Endothelial cell (in vitro differentiated cells): Measurements from ENCODE around the gene GSE1. TPM values are rescaled to one million over a fixed set of nuclear protein-coding genes. Genes with fewer than 3 reads are reported as not detected.

Experiments used
- DNase-seq: peaks from one replicate; pipeline ENCODE4 v3.0.0; 2021; ENCODE audit warnings: low spot score
- H3K27ac Mint-ChIP-seq: one replicate; pipeline ENCODE4 v1.8.0; 2021; ENCODE audit warnings: mixed read lengths, inconsistent platforms; ENCODE audit not compliant: unreplicated experiment
- H3K27me3 Mint-ChIP-seq: one replicate; pipeline ENCODE4 v1.8.0; 2021; ENCODE audit warnings: mild to moderate bottlenecking, moderate library complexity, mixed read lengths, inconsistent platforms; ENCODE audit not compliant: unreplicated experiment
- H3K36me3 Mint-ChIP-seq: one replicate; pipeline ENCODE4 v1.8.0; 2021; ENCODE audit warnings: mild to moderate bottlenecking, low read depth, mixed read lengths, inconsistent platforms; ENCODE audit not compliant: unreplicated experiment
- H3K4me1 Mint-ChIP-seq: one replicate; pipeline ENCODE4 v1.8.0; 2021; ENCODE audit warnings: mild to moderate bottlenecking, mixed read lengths, inconsistent platforms; ENCODE audit not compliant: unreplicated experiment
- H3K4me3 Mint-ChIP-seq: one replicate; pipeline ENCODE4 v1.8.0; 2021; ENCODE audit warnings: mild to moderate bottlenecking, mixed read lengths, inconsistent platforms; ENCODE audit not compliant: unreplicated experiment
- H3K9me3 Mint-ChIP-seq: one replicate; pipeline ENCODE4 v1.8.0; 2021; ENCODE audit warnings: mixed read lengths, inconsistent platforms; ENCODE audit not compliant: unreplicated experiment
- total RNA-seq: library from RNA; stranded (reverse); fragmentation: NEBNext Ultra II Directional; extraction: Animal tissue kit (Norgen Biotek cat#: 25700); gene quantifications from one replicate; pipeline ENCODE4 v1.2.1, GENCODE V29; 2021; ENCODE audit not compliant: unreplicated experiment
- TF ChIP-seq, protein P1 (sequence below): fragments of 200-600 bp; sonication (generic); IDR thresholded peaks from one replicate; pipeline ENCODE4 v1.5.0; 2021; ENCODE audit warnings: antibody characterized with exemption; ENCODE audit not compliant: unreplicated experiment

GSE1 gene
- total RNA-seq, 1 donor from 2014 or later: 23.9 TPM

DNA sequence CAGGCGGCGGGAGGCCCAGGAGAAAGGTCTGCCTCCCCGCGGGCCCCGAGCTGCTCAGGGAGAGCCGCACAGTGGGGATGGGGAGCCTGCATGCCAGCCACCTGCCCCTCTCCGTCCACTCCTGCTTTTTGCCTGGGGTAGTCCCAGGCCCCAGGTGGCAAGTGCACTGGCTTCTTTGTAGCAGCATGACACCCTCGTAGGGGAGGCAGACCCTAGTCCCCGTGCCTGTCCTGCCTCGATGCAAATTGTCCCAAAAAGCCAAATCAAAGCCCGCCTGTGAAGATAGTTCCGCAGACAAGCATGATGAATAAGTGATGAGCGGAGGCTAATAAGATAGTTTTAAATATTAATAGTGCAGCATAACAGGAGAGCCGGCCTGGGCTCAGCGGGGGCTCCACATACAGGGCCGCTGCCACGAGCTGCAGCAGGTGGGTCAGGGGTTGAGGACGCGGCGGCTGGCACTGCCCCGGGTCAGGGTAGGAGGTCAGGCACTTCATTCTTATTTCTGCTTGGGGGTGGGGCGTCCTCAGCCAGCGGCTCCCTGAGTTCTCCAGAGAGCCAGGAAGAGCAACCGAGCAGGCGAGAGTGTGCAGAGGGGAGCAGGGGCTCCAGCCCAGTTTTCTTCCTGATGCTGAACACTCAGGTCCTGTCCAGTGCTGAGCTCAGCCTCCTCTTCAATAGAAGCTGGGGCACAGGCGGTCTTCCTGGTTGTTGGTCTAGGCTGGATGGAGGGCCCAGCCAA is 48.8 kb downstream of the GSE1 start:
- Mint-ChIP-seq H3K27me3 (peaks cover 4% of the 10 kb centered on the region), H3K27ac (no peak overlapping the region), H3K4me1 (no peaks in the 10 kb centered on the region), H3K4me3 (no peak overlapping the region), H3K36me3 (peaks cover 14% of the 10 kb centered on the region), H3K9me3 (no peaks in the 10 kb centered on the region)
- no peak for DNase-seq
- TF ChIP-seq, protein P1, sequence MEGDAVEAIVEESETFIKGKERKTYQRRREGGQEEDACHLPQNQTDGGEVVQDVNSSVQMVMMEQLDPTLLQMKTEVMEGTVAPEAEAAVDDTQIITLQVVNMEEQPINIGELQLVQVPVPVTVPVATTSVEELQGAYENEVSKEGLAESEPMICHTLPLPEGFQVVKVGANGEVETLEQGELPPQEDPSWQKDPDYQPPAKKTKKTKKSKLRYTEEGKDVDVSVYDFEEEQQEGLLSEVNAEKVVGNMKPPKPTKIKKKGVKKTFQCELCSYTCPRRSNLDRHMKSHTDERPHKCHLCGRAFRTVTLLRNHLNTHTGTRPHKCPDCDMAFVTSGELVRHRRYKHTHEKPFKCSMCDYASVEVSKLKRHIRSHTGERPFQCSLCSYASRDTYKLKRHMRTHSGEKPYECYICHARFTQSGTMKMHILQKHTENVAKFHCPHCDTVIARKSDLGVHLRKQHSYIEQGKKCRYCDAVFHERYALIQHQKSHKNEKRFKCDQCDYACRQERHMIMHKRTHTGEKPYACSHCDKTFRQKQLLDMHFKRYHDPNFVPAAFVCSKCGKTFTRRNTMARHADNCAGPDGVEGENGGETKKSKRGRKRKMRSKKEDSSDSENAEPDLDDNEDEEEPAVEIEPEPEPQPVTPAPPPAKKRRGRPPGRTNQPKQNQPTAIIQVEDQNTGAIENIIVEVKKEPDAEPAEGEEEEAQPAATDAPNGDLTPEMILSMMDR: no peak

DNA sequence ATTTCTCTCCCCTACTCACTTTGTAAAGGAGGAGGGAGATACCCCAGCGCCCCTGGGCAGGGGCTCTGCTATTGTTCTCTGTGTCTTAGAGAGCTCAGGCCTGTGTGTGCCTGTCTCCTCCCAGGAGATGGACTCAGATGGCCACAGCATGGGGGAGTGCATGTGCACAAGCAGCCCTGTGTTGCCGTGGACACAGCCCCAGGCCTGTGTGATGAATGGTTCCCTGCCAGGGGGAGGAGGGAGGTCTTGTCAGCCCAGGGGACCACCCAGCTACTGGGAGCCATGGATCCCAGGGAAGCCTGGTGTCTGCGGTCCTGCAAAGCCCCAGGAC is 49.3 kb downstream of the GSE1 start:
- H3K27me3 Mint-ChIP-seq: peaks cover 4% of the 10 kb centered on the region
- TF ChIP-seq, protein P1: no peak
- no peak overlapping the region for H3K4me3 Mint-ChIP-seq
- H3K4me1 Mint-ChIP-seq: no peaks in the 10 kb centered on the region
- no peak overlapping the region for H3K27ac Mint-ChIP-seq
- H3K9me3 Mint-ChIP-seq: no peaks in the 10 kb centered on the region
- DNase-seq: no peak
- H3K36me3 Mint-ChIP-seq: peaks cover 14% of the 10 kb centered on the region

DNA sequence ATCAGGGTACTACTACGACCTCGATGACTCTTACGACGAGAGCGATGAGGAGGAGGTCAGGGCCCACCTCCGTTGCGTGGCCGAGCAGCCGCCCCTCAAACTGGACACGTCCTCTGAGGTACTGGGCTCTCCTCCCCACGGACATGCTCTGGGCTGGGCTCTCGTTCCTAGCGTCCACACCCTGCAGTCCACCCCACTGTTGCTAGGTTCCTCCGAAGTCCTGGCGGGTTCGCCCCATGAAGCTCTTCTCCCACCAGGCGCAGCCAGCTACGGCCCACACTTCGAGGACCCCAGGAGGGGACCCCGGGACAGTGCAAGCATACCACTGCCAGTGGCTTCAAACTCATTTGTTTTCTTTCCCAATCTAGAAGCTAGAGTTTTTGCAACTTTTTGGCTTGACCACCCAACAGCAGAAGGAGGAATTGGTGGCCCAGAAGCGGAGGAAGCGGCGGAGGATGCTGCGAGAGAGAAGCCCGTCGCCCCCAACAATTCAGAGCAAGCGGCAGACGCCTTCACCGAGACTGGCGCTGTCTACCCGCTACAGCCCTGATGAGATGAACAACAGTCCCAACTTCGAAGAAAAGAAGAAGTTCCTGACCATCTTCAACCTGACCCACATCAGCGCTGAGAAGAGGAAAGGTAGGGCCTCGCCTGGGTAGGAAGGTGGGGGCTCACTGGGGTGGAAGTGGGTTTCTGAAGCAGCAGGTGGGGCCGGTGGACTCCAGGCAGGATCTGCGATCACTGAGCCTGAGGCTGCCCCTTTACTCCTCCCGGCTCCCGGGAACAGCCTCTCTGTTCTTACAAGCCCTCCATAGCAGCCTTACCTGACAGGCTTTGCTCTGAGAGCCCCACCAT is 50.1 kb downstream of the GSE1 start:
- TF ChIP-seq, protein P1: no peak
- no peak for DNase-seq
- H3K36me3 Mint-ChIP-seq: peaks cover 14% of the 10 kb centered on the region
- H3K4me1 Mint-ChIP-seq: no peaks in the 10 kb centered on the region
- no peak overlapping the region for H3K27ac Mint-ChIP-seq
- peak overlapping the region; percentile 18 for H3K4me3 Mint-ChIP-seq
- H3K27me3 Mint-ChIP-seq: peaks cover 4% of the 10 kb centered on the region
- no peaks in the 10 kb centered on the region for H3K9me3 Mint-ChIP-seq

DNA sequence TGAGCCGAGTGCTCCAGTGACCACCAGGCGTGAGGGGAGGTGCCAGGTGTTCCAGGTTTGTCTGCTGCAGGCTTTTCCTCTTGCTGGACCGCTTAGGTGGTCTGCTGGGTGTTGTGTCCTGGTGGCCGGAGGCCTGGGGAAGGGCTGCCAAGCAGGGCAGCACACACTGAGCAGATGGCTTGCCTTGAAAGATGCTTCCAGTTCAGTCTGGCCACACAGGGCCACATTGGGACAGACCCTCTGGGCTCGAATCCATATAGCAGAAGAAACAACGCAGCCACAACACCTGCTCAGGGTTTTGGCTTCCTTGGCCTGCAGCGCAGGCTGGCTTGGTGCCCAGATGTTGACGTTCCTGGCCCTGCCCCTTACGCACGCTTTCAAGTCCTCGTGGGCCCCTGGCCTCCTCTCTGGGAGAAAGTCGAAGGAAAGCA is 50.8 kb downstream of the GSE1 start:
- TF ChIP-seq, protein P1: no peak
- Mint-ChIP-seq H3K27ac (no peak overlapping the region), H3K4me1 (no peaks in the 10 kb centered on the region), H3K9me3 (no peaks in the 10 kb centered on the region), H3K36me3 (peaks cover 14% of the 10 kb centered on the region), H3K27me3 (peaks cover 4% of the 10 kb centered on the region), H3K4me3 (no peak overlapping the region)
- no peak for DNase-seq
